ENCODE data around the gene SNRPB2. TPM values are rescaled to one million over a fixed set of nuclear protein-coding genes. Genes with fewer than 3 reads are reported as not detected.

SNRPB2 gene
- total and polyA plus RNA-seq, 9 of the 15 experiments (the other 6 are each of a cell fraction or from before 2014, with no cell fraction given), result 40.0 to 131 (median 89.4) TPM

DNA sequence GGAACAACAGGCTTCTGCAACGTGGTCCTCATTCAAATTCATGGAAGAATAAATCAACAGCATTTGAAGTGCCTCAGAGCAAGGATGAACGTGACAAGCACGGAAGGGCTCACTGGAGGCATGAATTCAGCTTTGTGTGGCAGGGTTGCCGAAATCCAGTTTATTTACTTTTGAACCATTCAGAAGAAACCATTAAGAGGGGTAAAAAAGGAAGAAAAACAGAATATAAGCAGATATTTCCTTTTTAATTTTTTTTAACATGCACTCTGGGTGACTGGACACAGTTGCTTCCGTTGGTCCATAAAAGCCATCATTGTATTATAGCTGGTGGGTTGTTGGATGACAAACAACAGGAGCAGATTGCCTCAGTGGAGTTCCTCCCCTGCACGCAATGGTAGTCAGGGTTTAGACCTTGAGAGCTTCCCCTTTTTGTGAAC, 17.3 kb upstream of the SNRPB2 start:
- intact Hi-C loops (cut with micrococcal nuclease) (no loop called here), in situ Hi-C loops (cut with MboI) (no loop called here)
- no peaks in the 10 kb centered on the region for H3K9me1 ChIP-seq (ENCODE audit: control insufficient read depth, insufficient read depth, low read length)
- H3K9me3 ChIP-seq (replicated peaks; ENCODE audit: control insufficient read depth, insufficient read depth, low read depth, low read length), result no peaks in the 10 kb centered on the region
- H3K36me3 ChIP-seq (ENCODE audit: control insufficient read depth, insufficient read depth, low read length), result no peaks in the 10 kb centered on the region
- no peak overlapping the region for H2AFZ ChIP-seq (ENCODE audit: low read depth, low read length)
- no peak overlapping the region for H3K27ac ChIP-seq (ENCODE audit: extremely low read depth, low read depth, low read length)
- no peak overlapping the region for H3K4me3 ChIP-seq
- FAIRE-seq, result no peak
- ChIA-PET CTCF (ENCODE audit: low intra/inter-chr PET ratio) (no interaction called here), POLR2A (interaction anchor here (1.9 kb wide), 1 partner anchor 10 kb away, joined by 5 read pairs; no protein-coding TSS in a partner anchor)
- no peaks in the 10 kb centered on the region for H4K20me1 ChIP-seq (replicated peaks; ENCODE audit: control insufficient read depth, insufficient read depth, low read length)
- no peak overlapping the region for H3K9ac ChIP-seq (ENCODE audit: insufficient read depth in 1 of 2, low read depth in 2 of 2, low read length in 2 of 2)
- no TSS peak for BruUV-seq (replicated peaks)
- WGBS (ENCODE audit: insufficient coverage, low coverage, missing lambda C conversion rate), result 0% methylated on average over 6 of the region's 6 CpGs
- ATAC-seq, result no peak
- H3K4me1 ChIP-seq (replicated peaks in 1 of 2; ENCODE audit: control insufficient read depth in 2 of 2, insufficient read depth in 2 of 2, low read length in 2 of 2), result no peaks in the 10 kb centered on the region; a peak in 1 of 5 replicates
- no peaks in the 10 kb centered on the region for H3K79me2 ChIP-seq (ENCODE audit: control insufficient read depth, insufficient read depth, low read length)
- no peak overlapping the region for H3K4me2 ChIP-seq (ENCODE audit: insufficient read depth, low read length)
- DNase-seq (ENCODE audit: extremely low read depth in 1 of 4, low spot score in 3 of 4), result no peak
- H3K27me3 ChIP-seq (ENCODE audit: control insufficient read depth in 2 of 2, insufficient read depth in 2 of 2, low read length in 2 of 2), result peaks cover 2 to 8% of the 10 kb centered on the region in 2 experiments; a peak in 3 of 5 replicates
- TF ChIP-seq RBM34 (IDR thresholded peaks at IDR 0.05; ENCODE audit: borderline replicate concordance, insufficient read depth, low read length) (no peak), SIN3A (IDR thresholded peaks at IDR 0.05; ENCODE audit: borderline replicate concordance in 2 of 2, control insufficient read depth in 1 of 2, low read depth in 2 of 2, low read length in 2 of 2) (no peak), POLR2B (IDR thresholded peaks at IDR 0.05; ENCODE audit: low read depth, partially characterized antibody) (no peak), ZKSCAN3 (CRISPR knock-in tag; IDR thresholded peaks at IDR 0.05) (no peak), SMARCB1 (IDR thresholded peaks at IDR 0.05; ENCODE audit: insufficient read length, low read depth) (no peak), POLR2AphosphoS2 (IDR thresholded peaks at IDR 0.05; ENCODE audit: low read length) (no peak)
- TF ChIP-seq, protein P1, sequence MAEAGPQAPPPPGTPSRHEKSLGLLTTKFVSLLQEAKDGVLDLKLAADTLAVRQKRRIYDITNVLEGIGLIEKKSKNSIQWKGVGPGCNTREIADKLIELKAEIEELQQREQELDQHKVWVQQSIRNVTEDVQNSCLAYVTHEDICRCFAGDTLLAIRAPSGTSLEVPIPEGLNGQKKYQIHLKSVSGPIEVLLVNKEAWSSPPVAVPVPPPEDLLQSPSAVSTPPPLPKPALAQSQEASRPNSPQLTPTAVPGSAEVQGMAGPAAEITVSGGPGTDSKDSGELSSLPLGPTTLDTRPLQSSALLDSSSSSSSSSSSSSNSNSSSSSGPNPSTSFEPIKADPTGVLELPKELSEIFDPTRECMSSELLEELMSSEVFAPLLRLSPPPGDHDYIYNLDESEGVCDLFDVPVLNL (CRISPR knock-in tag; IDR thresholded peaks at IDR 0.05; ENCODE audit: low read depth), result no peak

Data from K562 (cell line).